ENCODE results near the gene SPATA33.

Gene SPATA33

GRCh38 chr16:89620406-89620841, 37.2 kb upstream of the SPATA33 start:
- no peak for DNase-seq (ENCODE audit: low read depth)
- no peak for TF ChIP-seq CTCF (IDR thresholded peaks at IDR 0.05; ENCODE audit: control insufficient read depth, extremely low read depth, insufficient read depth)
- no peak overlapping the region for H3K4me3 ChIP-seq (ENCODE audit: low read depth, low read length)

- H3K4me3 ChIP-seq (ENCODE audit: low read depth, low read length), result no peak overlapping the region
- DNase-seq (ENCODE audit: low read depth), result no peak
- no peak for TF ChIP-seq CTCF (IDR thresholded peaks at IDR 0.05; ENCODE audit: control insufficient read depth, extremely low read depth, insufficient read depth)
Observed at GRCh38 chr16:89621136-89621697, 36.4 kb upstream of the SPATA33 start.

GRCh38 chr16:89621698-89622409, 35.8 kb upstream of the SPATA33 start:
- no peak for TF ChIP-seq CTCF (IDR thresholded peaks at IDR 0.05; ENCODE audit: control insufficient read depth, extremely low read depth, insufficient read depth)
- H3K4me3 ChIP-seq (ENCODE audit: low read depth, low read length), result no peak overlapping the region
- DNase-seq (ENCODE audit: low read depth), result no peak

GRCh38 chr16:89623511-89624261, 34.0 kb upstream of the SPATA33 start:
- no peak for DNase-seq (ENCODE audit: low read depth)
- no peak overlapping the region for H3K4me3 ChIP-seq (ENCODE audit: low read depth, low read length)
- TF ChIP-seq CTCF (IDR thresholded peaks at IDR 0.05; ENCODE audit: control insufficient read depth, extremely low read depth, insufficient read depth), result no peak

GRCh38 chr16:89624777-89625761, 32.6 kb upstream of the SPATA33 start:
- H3K4me3 ChIP-seq (ENCODE audit: low read depth, low read length), result no peak overlapping the region
- TF ChIP-seq CTCF (IDR thresholded peaks at IDR 0.05; ENCODE audit: control insufficient read depth, extremely low read depth, insufficient read depth), result no peak
- no peak for DNase-seq (ENCODE audit: low read depth)

GRCh38 chr16:89629827-89630610, 27.6 kb upstream of the SPATA33 start:
- TF ChIP-seq CTCF (IDR thresholded peaks at IDR 0.05; ENCODE audit: control insufficient read depth, extremely low read depth, insufficient read depth), result no peak
- no peak for DNase-seq (ENCODE audit: low read depth)
- H3K4me3 ChIP-seq (ENCODE audit: low read depth, low read length), result no peak overlapping the region

All from LNCaP clone FGC (cell line).